K562 (cell line): ENCODE data around the gene PITPNC1. TPM values are rescaled to one million over a fixed set of nuclear protein-coding genes. Genes with fewer than 3 reads are reported as not detected.

Experiments
- ATAC-seq: fragments of 200-7000 bp; cut with Tn5 transposase; 3 replicates; pipeline ENCODE4 v1.9.1; 2020; ENCODE audit warnings: moderate library complexity
- BruUV-seq: library from RNA; stranded (reverse); fragments of 400-500 nt; replicated peaks from 2 replicates; lab custom pipeline; 2021; lab: Mats Ljungman, UMichigan
- CTCF ChIA-PET: fragments of 300-600 bp; formaldehyde crosslinking; extraction: SDS; loops from one replicate; lab custom pipeline; 2021; ENCODE audit warnings: low intra/inter-chr PET ratio; lab: Yijun Ruan, JAX
- POLR2A ChIA-PET: fragments of 300-600, 350-650 bp; sonication (Branson Sonifier 250); formaldehyde crosslinking; extraction: SDS; loops from one replicate; lab custom pipeline; 2021; ENCODE audit warnings: antibody characterized with exemption, inconsistent platforms; lab: Yijun Ruan, JAX
- DNase-seq, 4 experiments: peaks; one replicate each; pipeline versions ENCODE4 v3.0.0 to v3.0.0-alpha.2; 2011 to 2018; ENCODE audit warnings: low spot score in 3 of 4, mixed read lengths in 3 of 4; ENCODE audit errors: extremely low read depth in 1 of 4
- FAIRE-seq: peaks from 2 replicates; lab custom pipeline; 2011; peaks lifted over from hg19 to GRCh38; lab: Jason Lieb, UNC
- H2AFZ ChIP-seq: 2 replicates; pipeline ENCODE4 v1.6.0; 2011; ENCODE audit warnings: low read depth, low read length, control low read depth, inconsistent platforms
- H3K27ac ChIP-seq: fragments of 200-600 bp; 3 replicates; pipeline ENCODE4 v1.8.0; 2011; ENCODE audit warnings: low read depth, mild to moderate bottlenecking, control low read depth, inconsistent platforms, low read length, moderate library complexity, mixed read lengths; ENCODE audit errors: extremely low read depth
- H3K27me3 ChIP-seq, 2 experiments: fragments of 300-600 bp in 1 of 2; 2 replicates in 1 of 2; 3 replicates in 1 of 2; pipeline versions ENCODE4 v1.6.0 to v1.8.0; 2011; ENCODE audit warnings: inconsistent platforms in 2 of 2, low read length in 2 of 2, mild to moderate bottlenecking in 1 of 2, mixed read lengths in 1 of 2, moderate library complexity in 1 of 2; ENCODE audit not compliant: control insufficient read depth in 2 of 2, insufficient read depth in 2 of 2
- H3K36me3 ChIP-seq: fragments of 300-600 bp; 3 replicates; pipeline ENCODE4 v1.8.0; 2011; ENCODE audit warnings: mild to moderate bottlenecking, low read length, inconsistent platforms; ENCODE audit not compliant: control insufficient read depth, insufficient read depth
- H3K4me1 ChIP-seq, 2 experiments: fragments of 200-600 bp in 1 of 2; replicated peaks in 1 of 2; 2 replicates in 1 of 2; 3 replicates in 1 of 2; pipeline versions ENCODE4 v1.5.1 to v1.8.0; 2011; ENCODE audit warnings: inconsistent platforms in 2 of 2, low read length in 2 of 2, mild to moderate bottlenecking in 1 of 2, mixed read lengths in 1 of 2, moderate library complexity in 1 of 2; ENCODE audit not compliant: control insufficient read depth in 2 of 2, insufficient read depth in 2 of 2
- H3K4me2 ChIP-seq: 2 replicates; pipeline ENCODE4 v1.6.1; 2011; ENCODE audit warnings: low read length, control low read depth, inconsistent platforms, mixed read lengths; ENCODE audit not compliant: insufficient read depth
- H3K4me3 ChIP-seq: fragments of 200-600 bp; sonication (generic), shearing (Covaris generic); 2 replicates; pipeline ENCODE4 v1.5.1; 2016; ENCODE audit warnings: control low read depth, inconsistent platforms
- H3K79me2 ChIP-seq: fragments of 200-600 bp; 3 replicates; pipeline ENCODE4 v1.8.0; 2011; ENCODE audit warnings: low read length, inconsistent platforms; ENCODE audit not compliant: control insufficient read depth, insufficient read depth
- H3K9ac ChIP-seq, 2 experiments: 2 replicates each; pipeline versions ENCODE4 v1.6.0 to v1.6.1; 2011; ENCODE audit warnings: low read depth in 2 of 2, low read length in 2 of 2, control low read depth in 1 of 2, inconsistent platforms in 1 of 2, mild to moderate bottlenecking in 1 of 2, mixed read lengths in 1 of 2; ENCODE audit not compliant: insufficient read depth in 1 of 2
- H3K9me1 ChIP-seq: one replicate; pipeline ENCODE4 v1.6.0; 2011; ENCODE audit warnings: inconsistent platforms, mild to moderate bottlenecking, low read length, moderate library complexity; ENCODE audit not compliant: control insufficient read depth, insufficient read depth
- H3K9me3 ChIP-seq: replicated peaks from 2 replicates; pipeline ENCODE4 v1.5.1; 2011; ENCODE audit warnings: low read depth, low read length, inconsistent platforms; ENCODE audit not compliant: control insufficient read depth, insufficient read depth
- H4K20me1 ChIP-seq: replicated peaks from 2 replicates; pipeline ENCODE4 v1.6.1; 2011; ENCODE audit warnings: low read length, inconsistent platforms, mixed read lengths; ENCODE audit not compliant: control insufficient read depth, insufficient read depth
- BRD9 ChIP-seq: fragments of 450-650 bp; IDR thresholded peaks from 2 replicates; pipeline ENCODE4 v1.6.1; 2018; ENCODE audit warnings: low read depth; ENCODE audit not compliant: partially characterized antibody
- CBFB ChIP-seq: sonication (generic); formaldehyde crosslinking; IDR thresholded peaks from 2 replicates; pipeline ENCODE4 v1.4.0; 2020; ENCODE audit warnings: mild to moderate bottlenecking, missing genetic modification reagents
- FIP1L1 ChIP-seq: fragments of 200-400 bp; formaldehyde crosslinking; IDR thresholded peaks from 2 replicates; pipeline ENCODE4 v1.6.1; 2018; ENCODE audit warnings: mild to moderate bottlenecking, low read depth, low read length; ENCODE audit not compliant: poor library complexity, severe bottlenecking
- FOXA3 ChIP-seq, 2 experiments: fragments of 450-650 bp in 1 of 2; sonication (generic) in 1 of 2; formaldehyde crosslinking; IDR thresholded peaks in 1 of 2; conservative IDR thresholded peaks in 1 of 2; 2 replicates each; pipeline versions ENCODE4 v1.4.0 to v1.8.0; 2020 to 2022; ENCODE audit warnings: mild to moderate bottlenecking in 2 of 2, missing genetic modification reagents in 1 of 2
- HOMEZ ChIP-seq: fragments of 250-450 bp; sonication (Bioruptor Pico); IDR thresholded peaks from 2 replicates; pipeline ENCODE4 v1.4.0; 2020; ENCODE audit warnings: mild to moderate bottlenecking, moderate library complexity
- KLF10 ChIP-seq: fragments of 250-450 bp; sonication (Bioruptor Pico); IDR thresholded peaks from 2 replicates; pipeline ENCODE4 v1.6.1; 2021; ENCODE audit warnings: matching md5 sums
- MITF ChIP-seq: IDR thresholded peaks from 2 replicates; pipeline ENCODE4 v1.6.1; 2014; ENCODE audit warnings: antibody characterized with exemption
- NFIX ChIP-seq: fragments of 250-450 bp; sonication (Bioruptor Pico); IDR thresholded peaks from 2 replicates; pipeline ENCODE4 v1.4.0; 2020; ENCODE audit warnings: low read depth, mild to moderate bottlenecking, moderate library complexity
- PKNOX1 ChIP-seq: fragments of 450-650 bp; IDR thresholded peaks from 2 replicates; pipeline ENCODE4 v1.6.1; 2016
- POLR2H ChIP-seq: IDR thresholded peaks from 2 replicates; pipeline ENCODE4 v1.6.1; 2016; ENCODE audit warnings: missing genetic modification characterization, low read depth, mild to moderate bottlenecking, control low read depth, missing compliant biosample characterization, moderate library complexity
- RBM17 ChIP-seq: fragments of 200-400 bp; formaldehyde crosslinking; IDR thresholded peaks from 2 replicates; pipeline ENCODE4 v1.6.1; 2017; ENCODE audit warnings: low read depth, mild to moderate bottlenecking, low read length, borderline replicate concordance
- SRSF9 ChIP-seq: fragments of 200-400 bp; formaldehyde crosslinking; IDR thresholded peaks from 2 replicates; pipeline ENCODE4 v1.6.1; 2017; ENCODE audit warnings: low read depth, low read length, borderline replicate concordance
- TGIF2 ChIP-seq: sonication (generic); formaldehyde crosslinking; IDR thresholded peaks from 2 replicates; pipeline ENCODE4 v1.8.1; 2022; ENCODE audit warnings: mild to moderate bottlenecking, missing genetic modification reagents, moderate library complexity
- U2AF1 ChIP-seq: fragments of 200-400 bp; formaldehyde crosslinking; optimal IDR thresholded peaks from 2 replicates; pipeline ENCODE3; 2017; ENCODE audit warnings: mild to moderate bottlenecking, low read depth, low read length, moderate library complexity
- ZNF507 ChIP-seq: conservative IDR thresholded peaks from 2 replicates; pipeline ENCODE4 v1.6.1; 2017; ENCODE audit warnings: missing genetic modification characterization, missing compliant biosample characterization
- ZNF75A ChIP-seq: fragments of 450-650 bp; formaldehyde crosslinking; IDR thresholded peaks from 2 replicates; pipeline ENCODE4 v1.4.0; 2020; ENCODE audit warnings: mild to moderate bottlenecking
- WGBS: fragments of 100-300 bp; shearing (Covaris generic); methylation state at CpG from one replicate; pipeline ENCODE4 v1.1.6; 2016; ENCODE audit warnings: low coverage, mixed read lengths; ENCODE audit not compliant: insufficient coverage; ENCODE audit errors: missing lambda C conversion rate; 5-methylcytosine and 5-hydroxymethylcytosine counted together
- in situ Hi-C: fragments of 300-500 bp; cut with MboI; formaldehyde crosslinking; loops from 4 replicates; pipeline ENCODE4 v1.15.0; 2018; ENCODE audit warnings: inconsistent platforms, mixed read lengths
- intact Hi-C: fragments of 100-400 bp; cut with micrococcal nuclease; formaldehyde crosslinking; loops from 2 replicates; pipeline ENCODE4 v1.14.2; 2022
- polyA plus RNA-seq, 8 experiments: library from polyadenylated mRNA; depleted of rRNA in 4 of 8; stranded (reverse) in 5 of 8; unstranded in 3 of 8; fragments of >200 nt; fragmentation: Nextera tagmentation in 2 of 8; fragmentation: Illumina TruSeq in 1 of 8; extraction: Ambion mirVana in 2 of 8; extraction: Trizol in 1 of 8; gene quantifications; 2 replicates each; pipeline versions ENCODE4 v1.2.1 to v1.2.3, GENCODE V29; 2011 to 2014; ENCODE audit warnings: inconsistent platforms in 1 of 8, missing spikeins in 1 of 8
- total RNA-seq, 7 experiments: library from RNA; depleted of rRNA in 6 of 7; stranded (reverse); fragments of >200 nt in 6 of 7; fragmentation: Illumina TruSeq in 2 of 7; extraction: Trizol in 2 of 7; gene quantifications; 2 replicates each; pipeline versions ENCODE4 v1.2.1 to v1.2.3, GENCODE V29; 2011 to 2021; ENCODE audit warnings: low replicate concordance in 1 of 7
- TF ChIP-seq, protein P1 (sequence below): sonication (generic); formaldehyde crosslinking; IDR thresholded peaks from 2 replicates; pipeline ENCODE4 v1.8.0; 2022; ENCODE audit warnings: mild to moderate bottlenecking, missing genetic modification reagents

The PITPNC1 gene
- total and polyA plus RNA-seq, 9 of the 15 experiments (the other 6 are each of a cell fraction or from before 2014, with no cell fraction given) = 0.11 to 1.1 (median 0.65) TPM

- TF ChIP-seq MITF = no peak
Observed at GRCh38 chr17:67503184-67503583, 126.1 kb downstream of the PITPNC1 start (continued).

DNA sequence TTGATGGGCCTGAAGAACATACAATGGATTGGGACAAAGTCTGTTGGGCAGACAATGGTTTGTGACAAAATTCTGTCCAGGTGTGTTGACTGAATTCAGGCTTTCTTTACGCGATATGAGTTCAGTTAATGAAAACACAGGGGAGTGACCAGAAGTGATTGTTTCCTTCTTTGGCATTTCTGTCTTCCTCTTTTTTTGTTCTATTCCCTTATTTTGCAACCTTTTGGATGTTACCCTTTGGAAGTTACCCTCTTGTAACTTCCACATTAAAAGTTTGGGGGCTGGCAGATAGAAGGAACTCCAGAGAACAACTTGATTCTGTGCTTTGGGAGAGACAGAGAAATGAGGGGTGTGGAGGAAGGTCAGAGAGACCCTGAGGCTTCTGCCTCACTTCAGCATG, 126.7 kb downstream of the PITPNC1 start:
- 0% methylated on average over 2 of the region's 2 CpGs for WGBS
- Histone ChIP-seq H3K36me3 (no peaks in the 10 kb centered on the region), H3K9me1 (no peaks in the 10 kb centered on the region), H3K27me3 (peaks cover 3 to 7% of the 10 kb centered on the region in 2 experiments; a peak in 3 of 5 replicates), H3K4me2 (no peak overlapping the region), H3K27ac (no peak overlapping the region), H3K9ac (no peak overlapping the region), H3K4me3 (no peak overlapping the region), H2AFZ (no peak overlapping the region), H3K9me3 (no peaks in the 10 kb centered on the region), H4K20me1 (no peaks in the 10 kb centered on the region), H3K4me1 (no peaks in the 10 kb centered on the region), H3K79me2 (no peaks in the 10 kb centered on the region)
- CTCF ChIA-PET = no interaction called here
- ATAC-seq (no peak), DNase-seq (no peak), FAIRE-seq (no peak)
- in situ Hi-C loops (no loop called here), intact Hi-C loops (no loop called here)
- BruUV-seq = no TSS peak
- POLR2A ChIA-PET = no interaction called here
- no peak for TF ChIP-seq BRD9
- TF ChIP-seq FIP1L1 = no peak
- no peak for TF ChIP-seq HOMEZ
- no peak for TF ChIP-seq FOXA3 (CRISPR knock-in tag; conservative IDR thresholded peaks at IDR 0.05 in 1 of 2, IDR thresholded peaks at IDR 0.05 in 1 of 2)
- no peak for TF ChIP-seq ZNF75A
- TF ChIP-seq PKNOX1 = no peak
- TF ChIP-seq, protein P1, sequence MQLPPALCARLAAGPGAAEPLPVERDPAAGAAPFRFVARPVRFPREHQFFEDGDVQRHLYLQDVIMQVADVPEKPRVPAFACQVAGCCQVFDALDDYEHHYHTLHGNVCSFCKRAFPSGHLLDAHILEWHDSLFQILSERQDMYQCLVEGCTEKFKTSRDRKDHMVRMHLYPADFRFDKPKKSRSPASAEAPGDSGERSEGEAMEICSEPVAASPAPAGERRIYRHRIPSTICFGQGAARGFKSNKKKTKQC (CRISPR knock-in tag) = no peak
- TF ChIP-seq CBFB (CRISPR knock-in tag) = no peak
- TF ChIP-seq U2AF1 = no peak
- TF ChIP-seq RBM17 = no peak
- no peak for TF ChIP-seq KLF10 (CRISPR knock-in tag)
- TF ChIP-seq NFIX (CRISPR knock-in tag) = no peak
- TF ChIP-seq TGIF2 = no peak
- TF ChIP-seq SRSF9 = no peak
- no peak for TF ChIP-seq POLR2H (tag)
- TF ChIP-seq ZNF507 (tag) = no peak
